Activated T-cell treated with anti-CD3 and anti-CD28 coated beads, Interleukin-2, amount 50 U/mL, for 1 hour (primary cell): ENCODE data around the gene JAKMIP2.
"Not testable (repeated sequence)": the region's sequence is repeated elsewhere in the genome, so short reads cannot be mapped to it uniquely, and the experiment has no call there.

Experiments
- DNase-seq: peaks from one replicate; pipeline ENCODE4 v3.0.0-alpha.2; 2020

Gene JAKMIP2

DNA sequence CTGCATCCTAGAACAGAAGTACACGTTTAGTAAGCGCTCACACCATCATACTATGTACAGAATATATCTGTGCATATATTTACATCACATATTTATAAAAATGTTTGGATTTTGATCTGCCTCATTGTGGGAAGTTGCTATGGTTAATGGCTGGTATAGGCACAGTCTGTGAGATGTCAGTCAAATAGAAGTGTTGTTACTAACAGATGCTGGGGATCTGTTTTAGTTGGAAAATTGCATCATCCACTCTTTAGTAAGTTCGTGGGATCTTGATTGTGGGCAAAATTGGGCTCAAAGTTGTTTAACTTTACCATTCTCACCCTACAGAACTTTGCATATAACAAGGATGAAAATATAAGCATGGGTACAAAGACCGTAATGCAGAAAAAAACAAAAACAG lies 196.3 kb downstream of the JAKMIP2 start:
- no peak for DNase-seq

DNA sequence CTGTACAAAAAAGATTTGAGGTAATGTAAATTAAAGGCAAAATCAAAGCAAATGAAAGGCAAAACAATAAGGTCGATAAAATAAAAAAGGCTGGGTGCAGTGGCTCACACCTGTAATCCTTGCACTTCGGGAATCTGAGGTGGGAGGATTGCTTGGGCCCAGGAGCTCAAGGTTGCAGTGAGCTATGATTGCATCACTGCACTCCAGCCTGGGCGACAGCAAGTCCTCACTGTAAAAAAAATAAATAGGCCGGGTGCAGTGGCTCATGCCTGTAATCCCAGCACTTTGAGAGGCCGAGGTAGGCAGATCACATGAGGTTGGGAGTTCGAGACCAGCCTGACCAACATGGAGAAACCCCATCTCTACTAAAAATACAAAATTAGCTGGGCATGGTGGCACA lies 200.3 kb downstream of the JAKMIP2 start:
- not testable (repeated sequence) for DNase-seq

DNA sequence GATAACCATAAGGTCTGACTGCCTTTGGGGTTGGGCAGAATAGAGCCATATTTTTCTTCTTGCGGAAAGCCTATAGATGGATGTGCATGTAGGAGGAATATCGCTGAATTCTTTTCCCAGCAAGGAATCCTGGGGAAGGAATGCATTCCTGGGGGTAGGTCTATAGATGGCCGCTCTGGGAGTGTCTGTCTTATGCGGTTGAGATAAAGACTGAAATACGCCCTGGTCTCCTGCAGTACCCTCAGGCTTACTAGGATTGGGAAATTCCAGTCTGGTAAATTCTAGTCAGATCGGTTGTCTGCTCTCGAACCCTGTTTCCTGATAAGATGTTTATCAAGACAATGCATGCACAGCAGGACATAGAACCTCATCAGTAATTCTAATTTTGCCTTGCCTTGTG lies 202.1 kb downstream of the JAKMIP2 start:
- not testable (repeated sequence) for DNase-seq

DNA sequence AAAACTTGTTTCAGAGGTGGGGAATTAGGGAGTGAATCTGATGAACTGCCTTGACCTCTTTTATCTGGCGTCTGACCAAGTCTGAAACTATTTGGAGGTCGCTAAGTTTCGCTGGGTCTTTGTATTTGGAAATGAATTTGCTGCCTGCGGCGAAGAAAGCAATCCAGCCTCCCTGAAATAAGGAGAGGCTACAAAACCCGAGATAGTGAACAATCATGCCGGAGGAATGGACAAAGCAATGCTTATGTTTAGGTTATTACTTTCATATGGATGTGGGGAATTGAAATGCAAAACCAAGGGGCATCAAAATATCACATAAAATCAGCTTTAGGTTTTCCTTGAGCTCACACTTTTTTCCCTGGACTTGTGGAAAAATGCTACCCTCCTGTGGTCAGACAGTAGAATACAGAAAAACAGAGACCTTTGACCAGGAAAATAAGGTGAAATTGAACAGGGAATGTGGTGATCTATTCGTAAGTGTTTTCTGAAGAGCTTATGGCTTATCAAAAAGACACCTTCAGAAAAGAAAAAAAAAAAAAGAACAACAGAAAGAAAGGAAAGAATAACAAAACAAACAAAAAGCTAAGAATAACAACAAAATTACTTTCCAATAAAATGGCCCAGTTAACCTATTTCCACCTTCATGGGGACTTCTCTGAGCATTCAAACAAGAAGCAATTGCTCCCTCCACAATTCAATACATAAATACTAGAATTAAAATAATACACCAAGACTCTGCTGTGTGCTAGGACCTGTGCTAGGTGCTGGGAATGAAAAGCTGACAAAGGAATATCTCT lies 204.1 kb downstream of the JAKMIP2 start:
- no peak for DNase-seq

DNA sequence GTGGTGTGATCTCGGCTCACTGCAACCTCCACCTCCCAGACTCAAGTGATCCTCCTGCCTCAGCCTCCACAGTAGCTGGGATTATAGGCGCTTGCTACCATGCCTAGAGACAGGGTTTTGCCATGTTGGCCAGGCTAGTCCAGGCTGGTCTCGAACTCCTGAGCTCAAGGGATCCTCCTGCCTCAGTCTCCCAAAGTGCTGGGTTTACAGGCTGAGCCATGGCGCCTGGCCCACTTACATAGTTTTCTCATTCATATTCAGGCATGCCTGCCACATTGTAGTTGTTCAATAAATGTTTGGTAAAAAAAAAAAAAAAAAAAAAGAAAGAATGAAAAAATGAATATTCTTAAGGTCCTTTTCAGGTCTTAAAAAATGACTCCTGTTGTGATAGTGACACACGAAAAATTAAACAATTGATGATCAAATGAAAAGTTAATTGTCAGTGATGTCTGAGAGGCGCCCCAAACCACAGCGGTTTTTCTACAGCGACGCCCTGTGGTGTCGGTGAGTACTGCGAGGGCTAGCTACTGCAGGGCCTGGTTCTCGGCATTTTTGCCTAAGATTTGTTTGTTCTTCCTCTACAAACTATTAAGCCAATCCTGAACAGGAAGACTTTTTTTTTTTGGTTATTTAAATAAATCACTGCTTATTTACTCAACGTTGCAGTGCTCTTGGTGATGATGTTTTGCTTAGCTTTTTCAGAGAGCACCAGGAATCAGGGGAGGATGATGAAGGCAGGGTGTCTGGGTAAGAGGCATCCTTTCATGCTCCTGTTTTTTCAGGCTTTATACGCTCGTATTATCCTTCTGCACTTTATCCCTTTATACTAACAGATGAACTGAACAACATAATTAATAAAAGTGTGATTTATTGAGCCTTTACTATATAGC lies 205.6 kb downstream of the JAKMIP2 start:
- DNase-seq = peak; percentile 21

DNA sequence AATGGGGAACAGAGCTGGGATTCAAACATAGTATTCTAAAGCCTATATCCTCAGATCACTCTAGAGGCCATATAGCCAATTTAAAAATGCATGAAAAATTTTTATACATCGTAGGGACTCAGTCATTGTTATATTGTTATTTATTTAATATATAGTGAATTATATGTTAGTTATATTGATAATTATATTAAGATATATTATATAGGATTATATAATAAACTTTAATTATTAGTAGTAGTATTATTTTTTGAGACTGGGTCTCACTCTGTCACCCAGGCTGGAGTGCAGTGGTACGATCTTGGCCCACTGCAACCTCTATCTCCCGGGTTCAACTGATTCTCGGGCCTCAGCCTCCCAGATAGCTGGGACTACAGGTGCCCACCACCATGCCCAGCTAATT lies 206.9 kb downstream of the JAKMIP2 start:
- no peak for DNase-seq

DNA sequence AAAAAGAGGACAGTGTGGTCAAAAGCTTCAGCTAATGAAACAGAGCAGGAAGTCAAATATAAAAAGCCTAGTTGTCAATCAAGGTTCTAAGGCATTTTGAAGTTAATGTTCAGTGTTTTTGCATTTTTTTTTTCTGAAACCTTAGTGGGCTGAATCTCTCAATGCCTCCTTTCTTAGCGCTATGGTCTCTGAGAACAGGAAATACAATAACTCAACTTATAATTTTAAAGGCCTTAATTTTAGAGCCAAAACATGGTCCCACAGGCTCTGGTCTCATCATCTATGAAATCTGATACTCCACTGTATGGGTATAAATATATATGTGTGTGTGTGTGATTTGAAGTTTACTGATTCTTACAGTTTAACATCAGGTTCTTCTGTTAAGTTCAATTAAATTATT lies 209.3 kb downstream of the JAKMIP2 start:
- no peak for DNase-seq

DNA sequence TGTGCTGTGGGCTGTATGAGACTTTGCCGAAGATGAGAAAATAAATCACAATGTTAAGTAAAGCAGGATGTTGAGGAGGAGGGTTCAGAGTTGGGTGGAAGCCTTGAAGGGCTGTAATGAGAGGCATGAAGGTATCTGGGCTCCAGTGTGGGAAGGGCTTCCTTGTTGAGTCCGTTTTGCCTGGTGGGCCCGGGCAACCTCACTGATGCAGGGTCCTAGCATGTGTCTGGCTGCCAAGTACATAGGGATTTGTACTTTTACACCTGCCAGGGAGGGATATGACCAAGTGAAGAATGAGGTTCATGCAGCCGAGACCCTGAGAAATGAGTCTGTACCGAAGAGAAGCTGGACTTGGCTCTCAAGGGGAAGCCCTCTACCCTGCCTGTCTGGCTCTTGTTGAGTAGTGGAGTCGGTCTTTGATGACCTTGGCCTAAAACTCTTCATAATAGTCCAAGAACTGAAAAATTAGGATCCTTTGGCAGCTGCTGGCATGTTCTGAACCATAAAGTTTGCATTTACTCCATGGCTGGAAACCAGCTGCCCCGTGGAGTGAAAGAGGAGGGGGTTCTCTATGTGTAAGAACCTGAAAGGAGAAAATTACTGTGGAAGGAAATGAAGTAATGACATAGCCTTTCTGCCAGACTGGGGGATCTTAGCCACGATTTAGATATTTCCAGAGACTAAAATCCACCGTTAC lies 213.7 kb downstream of the JAKMIP2 start:
- no peak for DNase-seq

DNA sequence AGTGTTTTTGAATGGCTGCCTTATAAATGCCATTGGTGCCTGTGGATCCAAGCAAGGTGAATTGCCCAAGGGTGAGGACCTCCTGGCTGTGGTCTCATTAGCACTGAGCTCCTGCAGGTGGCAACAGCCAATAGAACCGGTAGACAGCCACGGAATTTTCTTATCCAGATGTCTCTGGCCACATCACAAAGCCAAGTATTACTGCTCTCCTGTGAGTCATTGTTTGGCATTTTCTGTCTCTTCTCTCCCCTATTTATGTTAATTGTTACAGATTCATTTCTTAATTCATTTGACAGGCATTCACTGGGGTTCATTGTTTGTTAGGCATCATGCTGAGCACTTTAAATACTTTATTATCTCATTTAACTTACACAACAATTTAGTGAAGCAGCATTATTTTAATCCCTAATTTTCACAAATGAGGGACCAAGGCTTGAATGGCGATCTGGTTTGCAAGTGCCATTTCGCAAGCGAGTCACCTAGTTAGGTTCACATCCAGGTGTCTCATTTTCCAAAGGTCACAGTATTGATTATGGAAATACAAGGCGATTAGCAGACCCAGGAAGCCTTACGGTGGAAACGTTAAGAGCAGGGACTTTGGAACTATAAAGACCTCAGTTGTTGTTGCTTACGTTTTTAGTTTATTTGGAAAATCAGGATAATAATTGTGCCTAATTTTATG lies 214.5 kb downstream of the JAKMIP2 start:
- DNase-seq = no peak

DNA sequence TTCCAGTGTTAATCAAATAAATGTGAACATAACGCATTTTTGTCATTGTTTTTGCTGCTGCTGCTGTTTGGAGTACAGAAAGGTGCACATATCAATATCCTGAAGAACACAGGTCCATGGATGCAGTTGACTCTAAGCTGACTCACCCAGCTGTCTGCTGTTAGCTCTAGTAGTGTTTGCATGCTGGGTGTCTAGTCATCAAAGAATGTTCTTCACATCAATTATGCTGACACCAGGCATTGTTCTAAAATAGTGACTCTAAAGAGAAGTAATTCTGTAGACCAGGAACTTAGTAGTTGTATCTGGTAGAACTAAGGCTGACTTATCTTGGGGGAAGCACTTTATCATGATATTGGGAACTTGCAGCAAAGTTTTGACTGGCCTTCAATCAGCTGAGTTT lies 217.0 kb downstream of the JAKMIP2 start:
- no peak for DNase-seq

DNA sequence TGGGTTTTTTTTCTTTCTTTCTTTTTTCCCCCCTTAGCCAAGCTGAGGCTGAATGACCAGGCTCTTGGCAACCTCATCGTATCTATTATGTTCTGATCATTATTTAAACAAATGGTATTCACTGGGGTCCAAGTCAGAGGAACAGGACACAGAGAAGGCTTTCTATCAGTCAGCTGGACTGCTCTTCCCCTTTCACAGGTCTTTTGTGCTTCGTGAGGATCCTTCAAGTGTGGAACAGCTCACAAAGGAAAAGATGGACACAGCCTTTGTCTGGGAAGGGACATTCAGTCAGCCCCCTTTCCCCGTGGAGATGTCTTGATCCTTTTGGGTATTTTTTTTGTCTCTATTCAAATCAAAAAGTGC lies 218.4 kb downstream of the JAKMIP2 start:
- no peak for DNase-seq

DNA sequence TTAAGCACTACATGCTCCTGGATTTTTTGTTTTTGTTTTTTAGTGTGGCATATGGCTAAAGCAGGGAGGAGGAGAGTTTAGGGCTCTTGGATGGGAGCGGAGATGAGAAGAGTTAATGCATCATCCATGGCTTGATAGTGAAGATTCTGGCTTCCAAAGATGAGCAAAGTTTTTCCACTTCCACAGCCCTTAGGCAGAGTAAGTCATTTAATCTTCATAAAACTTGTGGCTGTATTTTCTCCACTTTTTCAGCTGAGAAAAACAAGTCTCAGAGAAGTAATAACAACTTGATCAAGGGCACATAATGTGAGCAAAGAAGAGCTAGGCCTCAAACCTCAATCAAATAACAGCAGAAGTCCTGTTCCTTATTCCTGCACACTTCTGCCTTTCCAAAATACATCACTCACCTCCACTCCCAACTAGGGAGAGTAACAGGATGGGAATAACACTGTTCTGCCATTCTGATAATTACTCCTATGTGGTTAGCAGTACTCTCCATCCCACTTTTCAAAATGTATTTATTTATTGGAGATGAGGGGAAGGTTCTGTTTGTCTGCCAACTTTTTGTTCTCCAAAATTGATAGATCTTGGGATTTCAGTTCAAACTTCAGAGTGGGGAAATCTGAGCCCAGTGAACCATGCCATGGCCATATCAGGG lies 218.9 kb downstream of the JAKMIP2 start:
- DNase-seq = no peak

DNA sequence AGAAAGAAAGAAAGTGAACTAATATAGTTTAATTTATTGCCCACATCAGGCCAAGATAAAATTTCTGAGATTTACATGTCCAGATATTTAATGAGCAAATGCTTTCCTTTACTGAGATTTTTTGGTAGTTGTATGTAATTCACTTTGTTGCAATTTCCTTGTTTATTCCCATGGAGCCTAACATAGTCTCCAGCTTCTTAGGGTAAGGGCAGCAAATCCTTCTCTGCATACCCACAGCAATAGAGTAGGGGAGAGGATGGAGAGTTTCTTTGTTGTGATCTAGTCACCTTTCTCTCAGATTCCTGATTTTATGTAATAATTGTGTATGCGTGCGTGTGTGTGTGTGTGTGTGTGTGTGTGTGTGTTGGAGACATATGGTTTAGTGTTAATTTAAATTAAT lies 221.1 kb downstream of the JAKMIP2 start:
- no peak for DNase-seq

DNA sequence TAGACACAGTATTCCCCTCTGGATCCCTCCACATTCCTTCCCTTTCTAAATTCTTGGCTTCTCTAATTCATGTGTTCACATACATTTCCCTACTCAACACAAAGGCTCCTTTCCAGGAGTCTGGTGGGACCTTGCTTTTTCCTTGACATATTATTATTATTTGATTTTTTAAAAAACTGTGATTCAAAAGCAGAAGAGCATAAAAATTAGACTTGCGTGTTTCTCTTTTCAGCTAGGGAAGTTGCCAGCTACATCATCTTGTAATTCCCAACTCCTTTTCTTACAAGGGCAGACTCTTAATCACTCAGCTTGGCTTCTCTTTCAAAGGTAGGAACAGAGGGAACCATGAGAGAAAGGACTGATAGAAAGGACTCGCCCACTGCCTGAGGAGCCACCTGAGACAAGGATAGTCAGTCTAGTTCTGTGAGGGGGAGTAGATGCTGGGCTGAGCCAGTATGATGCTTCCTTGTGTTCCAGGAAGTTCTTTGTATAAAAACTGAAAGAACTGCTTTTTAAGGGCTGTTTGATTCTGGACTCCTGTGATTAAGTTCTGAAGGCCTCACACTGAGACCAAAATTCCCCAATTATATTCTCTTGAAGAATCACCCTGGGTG lies 221.7 kb downstream of the JAKMIP2 start:
- no peak for DNase-seq

DNA sequence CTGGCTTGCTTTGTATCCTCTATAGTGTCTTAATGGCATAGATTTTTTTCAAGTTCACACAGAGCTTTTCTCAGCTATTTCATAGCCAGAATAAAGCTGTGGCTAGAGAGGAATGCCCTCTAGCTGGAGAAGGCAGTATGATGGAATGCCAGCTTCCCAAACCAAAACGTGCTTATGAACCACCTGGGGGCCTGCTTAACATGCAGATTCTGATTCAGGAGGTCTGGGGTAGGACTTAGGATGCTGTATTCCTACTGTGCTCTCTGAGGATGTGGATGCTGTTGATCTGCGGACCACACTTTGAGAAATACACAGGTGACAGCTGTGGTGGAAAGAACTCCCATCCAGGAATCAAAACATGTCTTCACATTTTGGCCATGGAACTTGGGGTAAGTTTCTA lies 222.8 kb downstream of the JAKMIP2 start:
- no peak for DNase-seq

DNA sequence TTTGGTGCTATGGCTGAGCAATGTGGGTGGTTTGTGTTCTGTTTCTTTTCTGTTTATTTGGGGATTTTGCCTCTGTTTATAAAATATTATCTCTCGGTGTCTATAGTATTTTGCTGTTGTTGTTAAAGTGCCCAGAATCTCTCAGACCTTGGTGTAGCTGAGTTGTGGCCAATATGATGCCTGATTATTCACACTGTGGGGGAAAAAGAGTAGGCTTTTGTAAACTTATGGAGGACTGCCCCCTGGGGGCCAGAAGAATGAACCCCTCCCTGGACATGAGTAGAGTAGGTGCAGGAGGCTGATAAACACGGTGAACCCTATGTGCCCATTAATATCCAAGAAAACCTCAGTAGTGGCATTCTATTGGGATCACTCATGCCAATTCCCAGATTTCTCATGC lies 223.7 kb downstream of the JAKMIP2 start:
- DNase-seq = no peak

DNA sequence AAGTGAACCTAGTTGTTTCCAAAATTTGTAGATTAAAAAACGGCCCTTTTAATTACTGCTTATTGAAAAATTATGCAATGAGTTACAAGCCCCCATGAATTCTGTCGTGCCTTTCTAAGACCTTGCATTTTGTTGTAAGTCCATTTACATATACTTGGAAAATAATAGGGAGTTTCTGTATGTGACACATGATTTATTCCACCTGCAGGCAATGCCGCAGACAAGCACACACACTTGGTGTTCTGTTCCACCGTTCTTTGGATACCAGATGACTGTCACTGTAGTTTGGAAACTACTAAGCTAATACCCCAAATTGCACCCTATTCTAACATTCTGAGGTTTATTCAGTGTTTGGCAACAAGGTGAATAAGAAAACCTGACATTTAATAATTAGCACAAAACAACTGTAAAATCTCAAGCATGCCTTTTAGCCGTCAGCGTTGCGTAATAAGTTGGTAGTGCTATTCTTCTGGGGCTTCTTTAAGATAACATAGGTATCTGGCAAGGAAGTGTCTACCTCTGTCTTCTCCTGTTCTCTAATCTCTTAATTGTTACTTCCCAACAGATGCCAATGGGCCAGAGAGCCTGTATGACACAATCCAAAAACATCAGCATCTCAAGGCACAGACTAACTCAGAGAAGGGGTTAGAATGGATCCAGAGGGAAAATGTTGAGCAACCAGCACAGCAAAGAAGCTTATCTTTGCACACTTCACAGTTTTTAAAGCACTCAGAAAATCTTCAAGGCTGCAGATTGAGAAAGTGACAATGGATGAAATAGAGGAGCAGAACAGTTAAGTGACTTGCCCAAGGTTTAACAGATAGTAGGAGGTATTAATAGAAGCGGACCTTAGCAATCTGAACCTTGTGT lies 224.4 kb downstream of the JAKMIP2 start:
- DNase-seq = no peak

DNA sequence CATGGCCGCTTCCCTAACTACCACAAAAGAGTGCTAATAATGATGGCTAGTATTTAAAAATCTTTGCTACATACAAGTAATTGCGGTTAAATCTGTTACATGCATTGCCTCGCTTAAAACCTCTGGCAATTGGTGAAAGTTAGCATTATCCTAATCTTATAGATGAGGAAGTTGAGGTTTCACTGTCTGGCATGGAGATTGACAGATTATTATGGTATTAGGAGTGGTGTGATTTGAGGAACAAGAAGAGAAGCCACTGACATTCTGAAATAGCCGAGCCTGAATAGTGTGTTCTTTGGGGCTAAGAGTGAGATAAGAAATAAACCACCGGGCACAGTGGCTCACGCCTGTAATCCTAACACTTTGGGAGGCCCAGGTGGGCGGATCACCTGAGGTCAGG lies 227.4 kb downstream of the JAKMIP2 start:
- DNase-seq = no peak

DNA sequence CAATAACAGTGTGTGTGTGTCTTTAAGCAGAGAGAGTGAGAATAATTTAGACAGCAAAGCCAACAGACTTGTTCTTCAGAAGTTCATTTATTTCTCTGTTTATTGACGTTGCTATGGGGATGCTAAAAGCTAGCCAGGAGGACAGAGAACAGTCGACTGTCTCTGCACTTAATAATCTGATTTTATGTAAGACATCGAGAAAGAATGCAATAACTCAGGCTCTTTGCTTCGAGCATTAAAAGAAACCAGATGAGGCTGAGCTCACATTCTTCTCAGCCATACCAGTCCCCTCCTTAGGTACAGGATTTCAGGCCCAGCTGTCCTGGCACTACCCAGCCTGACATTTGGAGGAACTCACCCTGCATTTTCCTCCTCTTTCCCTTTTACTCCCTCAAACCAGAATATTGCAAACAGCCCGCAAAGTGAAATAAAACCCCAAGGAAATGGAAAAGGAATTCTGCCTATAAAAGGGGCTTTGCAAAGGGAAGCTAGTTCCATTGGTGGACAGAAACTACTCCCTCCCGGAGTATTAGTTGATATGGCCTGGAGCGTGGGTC lies 228.2 kb downstream of the JAKMIP2 start:
- no peak for DNase-seq

DNA sequence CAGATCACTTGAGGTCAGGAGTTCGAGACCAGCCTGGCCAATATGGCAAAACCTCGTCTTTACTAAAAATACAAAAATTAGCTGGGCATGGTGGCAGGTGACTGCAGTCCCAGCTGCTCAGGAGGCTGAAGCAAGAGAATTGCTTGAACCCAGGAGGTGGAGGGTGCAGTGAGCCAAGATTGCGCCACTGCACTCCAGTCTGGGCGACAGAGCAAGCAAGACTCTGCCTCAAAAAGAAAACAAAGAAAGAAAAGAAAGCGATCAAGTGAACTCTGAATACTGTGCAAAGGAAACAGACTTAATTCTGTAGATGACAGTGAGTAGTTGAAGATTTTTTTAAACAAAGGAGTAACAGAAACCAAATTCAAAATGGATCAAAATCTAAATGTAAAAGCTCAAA lies 228.7 kb downstream of the JAKMIP2 start:
- DNase-seq = not testable (repeated sequence)

DNA sequence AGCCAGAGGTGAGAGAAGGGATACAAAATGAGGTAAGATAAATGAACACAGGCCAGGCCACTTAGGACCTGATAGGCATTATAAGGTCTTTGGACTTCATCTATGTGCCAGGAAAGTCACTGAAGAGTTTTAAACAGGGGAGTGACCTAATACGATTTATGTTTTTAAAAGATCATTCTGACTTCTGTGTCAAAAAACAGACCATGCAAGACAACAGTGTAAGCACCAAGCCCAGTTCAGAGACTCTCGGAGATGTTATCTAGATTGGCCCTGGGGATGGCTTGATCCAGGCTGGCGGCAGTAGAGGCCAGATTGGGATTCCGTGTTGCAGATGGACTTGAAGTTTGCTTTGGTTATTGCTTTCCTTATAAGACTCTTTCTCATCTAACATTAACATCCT lies 229.6 kb downstream of the JAKMIP2 start:
- no peak for DNase-seq
